Esophagus squamous epithelium (tissue), 5 donors: ENCODE results near the gene PRDX1. TPM values are rescaled to one million over a fixed set of nuclear protein-coding genes. Genes with fewer than 3 reads are reported as not detected.

Experiments used
- DNase-seq: peaks from one replicate; lab custom pipeline; 2025; lab: John Stamatoyannopoulos, UW
- H3K27ac ChIP-seq, 4 donors: fragments of 200-600 bp; sonication (generic); one replicate each; pipeline ENCODE4 v1.5.1; 2016 to 2019; ENCODE audit warnings: mild to moderate bottlenecking in 1 of 4
- H3K27me3 ChIP-seq, 4 donors: fragments of 200-600 bp; sonication (generic); 1 replicate in 3 of 4; 2 replicates in 1 of 4; pipeline versions ENCODE4 v1.5.1 to v1.6.0; 2017 to 2021; ENCODE audit warnings: antibody characterized with exemption in 1 of 4
- H3K36me3 ChIP-seq, 3 donors: fragments of 200-600 bp; sonication (generic); one replicate each; pipeline ENCODE4 v1.5.1; 2016 to 2019
- H3K4me1 ChIP-seq, 3 donors: fragments of 200-600 bp; sonication (generic); one replicate each; pipeline ENCODE4 v1.5.1; 2017 to 2019
- H3K4me3 ChIP-seq, 4 donors: fragments of 200-600 bp; sonication (generic); 1 replicate in 3 of 4; 2 replicates in 1 of 4; pipeline ENCODE4 v1.5.1; 2016 to 2019; ENCODE audit warnings: mild to moderate bottlenecking in 2 of 4, moderate library complexity in 1 of 4
- H3K9me3 ChIP-seq, 3 donors: fragments of 200-600 bp; sonication (generic); one replicate each; pipeline ENCODE4 v1.5.1; 2016 to 2019
- CTCF ChIP-seq, 6 experiments: fragments of 450-650 bp in 4 of 6; fragments of 200-600 bp in 2 of 6; sonication (generic) in 2 of 6; IDR thresholded peaks; one replicate each; pipeline ENCODE4 v1.5.1; 2016 to 2019; ENCODE audit warnings: antibody characterized with exemption in 6 of 6, mild to moderate bottlenecking in 4 of 6, moderate library complexity in 4 of 6
- POLR2A ChIP-seq, 4 donors: fragments of 450-650 bp; IDR thresholded peaks; one replicate each; pipeline ENCODE4 v1.6.1; 2017; ENCODE audit warnings: antibody characterized with exemption in 4 of 4, mild to moderate bottlenecking in 4 of 4, moderate library complexity in 3 of 4
- WGBS, 2 donors: methylation state at CpG; one replicate each; pipeline ENCODE4 v1.1.5; 2018; 5-methylcytosine and 5-hydroxymethylcytosine counted together
- intact Hi-C: fragments of 100-400 bp; cut with DNase I; formaldehyde crosslinking; loops from one replicate; pipeline ENCODE4 v1.15.0; 2022
- total RNA-seq, 4 donors: library from RNA; depleted of rRNA; stranded (reverse); fragments of >200 nt; gene quantifications; one replicate each; pipeline ENCODE4 v1.1.0, GENCODE V29; 2016
- donor health status: DM: yes; HTN: yes; CAD: no.

The PRDX1 gene
- 1,000 to 10,000 TPM in 3 of 4 donors, 100 to 1,000 TPM in 1; 531 to 1,461 (median 1,071) TPM for total RNA-seq

DNA sequence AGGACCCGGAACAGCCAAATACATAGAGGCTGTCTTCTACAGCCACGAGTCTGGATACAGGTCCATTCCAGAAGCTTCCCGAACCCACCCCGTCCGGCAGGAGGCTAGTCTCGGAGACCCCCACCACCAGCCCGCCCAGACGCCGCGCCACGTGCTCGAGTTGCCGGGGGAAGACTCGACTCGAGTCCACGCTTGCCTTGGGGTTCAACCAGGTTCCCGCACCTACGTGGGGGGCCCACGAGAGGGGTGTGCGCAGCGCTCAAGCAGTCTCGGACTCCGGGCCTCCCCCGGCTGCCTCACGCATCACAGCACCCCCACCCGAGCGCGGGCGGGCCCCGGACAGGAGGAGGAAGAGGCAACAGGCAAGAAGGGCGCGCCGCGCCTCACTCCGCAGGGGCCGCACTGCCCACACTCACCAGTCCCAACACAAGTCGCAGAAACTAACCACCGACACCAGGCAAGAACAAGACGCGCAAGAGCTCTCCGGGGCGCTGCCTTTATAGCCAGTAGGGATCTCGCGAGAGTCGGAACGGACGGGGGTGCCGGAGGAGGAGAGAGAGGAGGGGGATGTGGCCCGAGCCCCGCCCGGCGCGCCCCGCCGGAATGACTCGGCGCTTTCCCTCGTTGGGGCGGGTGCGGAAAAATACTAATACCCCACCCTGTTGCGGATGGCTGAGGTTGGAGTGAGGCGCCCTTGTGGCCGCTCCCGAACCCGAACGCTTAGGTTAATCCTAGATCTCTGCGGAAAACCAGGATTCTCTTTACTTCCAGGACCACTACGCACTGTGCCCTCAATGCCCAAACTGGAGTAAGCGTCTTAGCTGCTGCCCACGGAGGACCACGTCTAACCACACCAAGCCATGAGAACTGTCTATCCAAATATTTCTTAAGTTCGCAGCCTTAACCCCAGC lies at the start of gene PRDX1:
PRDX1 (minus strand) TSS at position 472 of the 911 bp plus-strand sequence. CDS start 2,841 bp downstream, outside the sequence.
- peak; percentile 53 to 99 (median 94) for TF ChIP-seq POLR2A (IDR thresholded peaks at IDR 0.05)
- peak in 4 of 6 experiments; percentile 17 to 37 (median 20) for TF ChIP-seq CTCF (IDR thresholded peaks at IDR 0.05)
- DNase-seq, result peak; percentile 77
- 0 to 2% methylated on average over 15 to 17 of the region's 72 CpGs for WGBS, 2 donors
- intact Hi-C loops, result no loop called here
- Histone ChIP-seq H3K27me3 (no peaks in the 10 kb centered on the region), H3K9me3 (no peaks in the 10 kb centered on the region), H3K27ac (peak within 1 kb of the TSS; percentile 90 to 99 (median 97)), H3K4me1 (peaks cover 19 to 72% (median 34%) of the 10 kb centered on the region in 3 donors), H3K36me3 (peaks cover 0 to 21% (median 7%) of the 10 kb centered on the region in 3 donors), H3K4me3 (peak within 1 kb of the TSS; percentile 70 to 98 (median 84))

DNA sequence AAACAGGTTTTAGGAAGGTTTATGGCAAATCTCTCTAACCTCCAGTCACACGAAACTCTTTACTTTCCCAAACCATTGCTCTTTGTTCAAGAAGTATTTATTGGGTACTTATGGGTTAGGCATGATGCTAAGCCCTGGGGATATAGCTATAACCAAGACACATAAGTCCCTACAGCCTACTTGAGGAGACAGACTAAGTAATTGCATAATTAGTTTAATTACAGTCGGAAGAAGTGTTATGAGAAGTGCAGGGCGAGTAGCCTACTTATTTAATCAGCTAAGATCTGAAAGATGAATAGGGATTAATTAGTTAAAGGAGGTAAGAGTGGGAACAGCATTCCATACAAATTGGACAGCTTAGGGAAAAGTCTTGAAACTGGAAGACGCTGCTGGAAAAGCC lies 48.9 kb upstream of the PRDX1 start:
- TF ChIP-seq POLR2A (IDR thresholded peaks at IDR 0.05) (no peak), CTCF (IDR thresholded peaks at IDR 0.05) (no peak)
- Histone ChIP-seq H3K27me3 (no peaks in the 10 kb centered on the region), H3K36me3 (peaks cover 11 to 58% (median 13%) of the 10 kb centered on the region in 3 donors), H3K4me3 (no peak overlapping the region), H3K4me1 (peaks cover 3 to 44% (median 10%) of the 10 kb centered on the region in 3 donors), H3K27ac (no peak overlapping the region), H3K9me3 (no peaks in the 10 kb centered on the region)
- DNase-seq, result no peak
- intact Hi-C loops, result no loop called here
- WGBS, 2 donors, result 73 to 81% methylated on average over 4 of the region's 4 CpGs

- Histone ChIP-seq H3K27me3 (no peaks in the 10 kb centered on the region), H3K9me3 (no peaks in the 10 kb centered on the region), H3K4me3 (no peak overlapping the region), H3K4me1 (peaks cover 3 to 44% (median 10%) of the 10 kb centered on the region in 3 donors), H3K27ac (peak overlapping the region in 3 of 4 donors; percentile 40 to 60 (median 50)), H3K36me3 (peaks cover 11 to 64% (median 13%) of the 10 kb centered on the region in 3 donors)
- DNase-seq, result no peak
- TF ChIP-seq POLR2A (IDR thresholded peaks at IDR 0.05) (no peak), CTCF (IDR thresholded peaks at IDR 0.05) (peak; percentile 93 to 99 (median 98))
- WGBS, 2 donors, result 5 to 16% methylated on average over 4 to 7 of the region's 8 CpGs
- intact Hi-C loops, result loop anchor here (5.0 to 10.0 kb wide), 2 partner anchors 63 to 225 kb away; partner anchors contain the start of genes MUTYH and TOE1
Measured at GRCh38 chr1:45569962-45570581, 48.4 kb upstream of the PRDX1 start.

- TF ChIP-seq CTCF (IDR thresholded peaks at IDR 0.05) (no peak), POLR2A (IDR thresholded peaks at IDR 0.05) (no peak)
- Histone ChIP-seq H3K27ac (peak overlapping the region in 3 of 4 donors; percentile 40 to 60 (median 50)), H3K36me3 (peaks cover 11 to 69% (median 13%) of the 10 kb centered on the region in 3 donors), H3K27me3 (no peaks in the 10 kb centered on the region), H3K4me1 (peaks cover 3 to 44% (median 10%) of the 10 kb centered on the region in 3 donors), H3K9me3 (no peaks in the 10 kb centered on the region), H3K4me3 (no peak overlapping the region)
- WGBS, 2 donors, result 32 to 50% methylated on average over 4 of the region's 4 CpGs
- no peak for DNase-seq
- intact Hi-C loops, result loop anchor here (5.0 to 10.0 kb wide), 2 partner anchors 62 to 225 kb away; partner anchors contain the start of genes MUTYH and TOE1
Measured at GRCh38 chr1:45569571-45569961, 47.9 kb upstream of the PRDX1 start.
